CD4-positive, CD25-positive, alpha-beta regulatory T cell (primary cell): Measurements from ENCODE around the gene PEPD. TPM values are rescaled to one million over a fixed set of nuclear protein-coding genes. Genes with fewer than 3 reads are reported as not detected.
A peak's percentile ranks its signal among the peaks of the same experiment; 100 is the strongest.

Source experiments
- ATAC-seq, 2 donors: fragments of 150-1000 bp; cut with Tn5 transposase; one replicate each; pipeline ENCODE4 v1.10.0; 2021; ENCODE audit warnings: low read depth in 2 of 2, moderate number of reproducible peaks in 2 of 2, moderate library complexity in 1 of 2
- DNase-seq, 3 donors: peaks; one replicate each; pipeline versions ENCODE4 v3.0.0 to v3.0.0-alpha.2; 2012 to 2022; ENCODE audit warnings: mixed read lengths in 1 of 3
- H3K27ac ChIP-seq: one replicate; pipeline ENCODE4 v1.7.0; 2013; ENCODE audit warnings: mild to moderate bottlenecking, low read length; ENCODE audit not compliant: insufficient read depth, poor library complexity, severe bottlenecking
- H3K27me3 ChIP-seq: one replicate; pipeline ENCODE4 v1.7.0; 2013; ENCODE audit warnings: low read length; ENCODE audit not compliant: control insufficient read depth, insufficient read depth
- H3K36me3 ChIP-seq: one replicate; pipeline ENCODE4 v1.7.0; 2013; ENCODE audit warnings: mild to moderate bottlenecking, low read length, moderate library complexity; ENCODE audit not compliant: control insufficient read depth, insufficient read depth
- H3K4me1 ChIP-seq: 2 replicates; pipeline ENCODE4 v1.7.0; 2013; ENCODE audit warnings: mild to moderate bottlenecking, low read length; ENCODE audit not compliant: insufficient read depth, control insufficient read depth, poor library complexity, severe bottlenecking
- H3K4me3 ChIP-seq: one replicate; pipeline ENCODE4 v1.7.0; 2013; ENCODE audit warnings: low read depth, mild to moderate bottlenecking, low read length, moderate library complexity
- H3K9me3 ChIP-seq, 2 experiments: 1 replicate in 1 of 2; 2 replicates in 1 of 2; pipeline ENCODE4 v1.7.0; 2013; ENCODE audit warnings: low read length in 2 of 2, mild to moderate bottlenecking in 1 of 2, moderate library complexity in 1 of 2; ENCODE audit not compliant: control insufficient read depth in 2 of 2
- H3K27ac Mint-ChIP-seq, 3 donors: one replicate each; pipeline ENCODE4 v1.8.0; 2020 to 2022; ENCODE audit warnings: mild to moderate bottlenecking in 3 of 3, mixed read lengths in 3 of 3, moderate library complexity in 2 of 3
- H3K27me3 Mint-ChIP-seq: one replicate; pipeline ENCODE4 v1.8.0; 2022; ENCODE audit warnings: mild to moderate bottlenecking, mixed read lengths
- H3K36me3 Mint-ChIP-seq: one replicate; pipeline ENCODE4 v1.8.0; 2020; ENCODE audit warnings: mixed read lengths
- H3K4me1 Mint-ChIP-seq, 4 donors: one replicate each; pipeline ENCODE4 v1.8.0; 2020 to 2022; ENCODE audit warnings: mixed read lengths in 4 of 4, mild to moderate bottlenecking in 1 of 4
- H3K4me3 Mint-ChIP-seq, 4 donors: one replicate each; pipeline ENCODE4 v1.8.0; 2020 to 2022; ENCODE audit warnings: mild to moderate bottlenecking in 4 of 4, mixed read lengths in 4 of 4, moderate library complexity in 3 of 4
- H3K9me3 Mint-ChIP-seq, 7 donors: one replicate each; pipeline ENCODE4 v1.8.0; 2020 to 2022; ENCODE audit warnings: mixed read lengths in 7 of 7, mild to moderate bottlenecking in 3 of 7, moderate library complexity in 2 of 7
- polyA plus RNA-seq, 4 donors: library from polyadenylated mRNA; unstranded; fragments of 300-500 nt; fragmentation: Illumina TruSeq; gene quantifications; one replicate each; pipeline ENCODE4 v1.2.3, GENCODE V29; 2021
- total RNA-seq: library from RNA; stranded (reverse); gene quantifications from one replicate; pipeline ENCODE4 v1.2.3, GENCODE V29; 2022

PEPD gene
- total and polyA plus RNA-seq, 5 donors from 2014 or later: 36.8 to 141 (median 109) TPM

DNA sequence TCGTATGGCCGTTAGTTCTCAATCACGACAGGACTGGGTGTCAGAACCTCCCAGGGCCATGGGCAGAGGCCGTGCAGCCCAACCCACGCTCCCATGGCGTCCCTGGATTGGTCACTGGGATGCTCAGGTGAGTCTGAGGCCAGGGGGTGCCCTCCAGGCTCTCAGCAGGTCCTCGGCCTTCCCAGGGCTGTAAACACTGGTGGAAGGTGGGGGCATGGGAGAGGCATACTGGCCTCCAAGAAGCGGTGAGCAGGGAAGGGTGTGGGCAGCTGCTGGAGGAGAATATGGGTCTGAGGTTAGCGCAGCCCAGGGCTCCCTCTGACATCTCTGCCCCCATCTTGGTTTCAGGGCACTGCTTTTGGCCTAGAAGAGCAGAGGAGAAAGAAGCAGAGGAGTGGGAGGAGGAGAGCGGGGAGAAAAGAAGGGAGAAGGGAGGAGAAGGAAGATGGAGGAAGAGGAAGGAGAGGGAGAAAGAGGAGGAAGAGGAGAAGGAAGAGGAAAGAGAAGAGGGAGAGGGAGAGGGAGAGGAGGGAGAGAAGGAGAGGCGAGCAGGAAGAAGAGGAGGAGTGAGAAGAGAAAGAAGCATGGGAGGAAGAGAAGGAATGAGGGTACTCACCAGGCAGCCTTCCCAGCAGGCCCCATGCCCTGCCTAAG lies 85.8 kb downstream of the PEPD start:
- Mint-ChIP-seq H3K9me3 (no peaks in the 10 kb centered on the region), H3K36me3 (peaks cover 5% of the 10 kb centered on the region), H3K27me3 (no peaks in the 10 kb centered on the region), H3K4me3 (no peak overlapping the region), H3K27ac (peak overlapping the region in 1 of 3 donors; percentile 49), H3K4me1 (peaks cover 0 to 7% (median 3%) of the 10 kb centered on the region in 4 donors)
- no peak overlapping the region for H3K27ac ChIP-seq
- H3K27me3 ChIP-seq: no peaks in the 10 kb centered on the region
- H3K4me3 ChIP-seq: no peak overlapping the region
- H3K4me1 ChIP-seq: peaks cover 6% of the 10 kb centered on the region
- ATAC-seq (no peak), DNase-seq (no peak)
- no peaks in the 10 kb centered on the region for H3K9me3 ChIP-seq
- no peaks in the 10 kb centered on the region for H3K36me3 ChIP-seq

DNA sequence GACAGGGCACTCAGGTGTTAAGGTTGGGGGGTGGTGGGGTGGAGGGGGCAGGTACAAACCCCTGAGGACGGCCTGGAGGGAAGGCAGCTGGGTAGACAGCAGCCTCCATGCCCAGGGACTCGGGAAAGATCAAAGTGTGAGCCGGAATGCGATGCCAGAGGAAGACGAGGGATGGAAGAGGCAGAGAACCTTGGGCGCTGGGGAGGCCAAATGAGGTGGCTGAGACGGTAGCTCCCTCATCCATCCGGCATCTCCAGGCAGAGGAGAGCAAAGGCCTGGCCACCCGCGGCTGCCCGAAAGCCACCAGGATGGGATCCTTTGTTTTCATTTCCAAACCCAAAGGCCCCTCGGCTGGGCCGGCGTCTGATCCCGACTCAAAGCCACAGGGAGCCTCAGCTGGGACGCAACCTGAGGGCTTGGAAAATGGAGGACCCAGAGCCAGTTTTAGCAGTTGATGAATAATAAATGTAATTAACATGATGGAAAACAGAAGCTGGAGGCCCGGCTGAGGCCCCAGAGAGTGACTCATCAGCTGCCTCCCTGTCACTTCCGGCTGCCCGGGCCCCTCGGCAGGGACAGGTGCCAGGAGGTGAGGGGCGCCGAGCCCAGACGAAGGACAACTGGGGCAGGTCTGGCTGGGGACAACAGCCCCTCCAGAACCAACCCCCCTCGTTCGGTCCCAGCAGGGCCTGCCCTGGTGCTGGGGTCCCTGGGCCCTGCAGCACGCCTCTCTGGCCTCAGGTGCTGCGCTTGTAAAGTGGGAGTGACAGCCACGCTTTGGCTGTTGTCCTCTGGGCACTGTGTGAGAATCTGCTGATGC lies 86.5 kb downstream of the PEPD start:
- peaks cover 0 to 13% (median 5%) of the 10 kb centered on the region in 4 donors for H3K4me1 Mint-ChIP-seq
- Histone ChIP-seq H3K9me3 (no peaks in the 10 kb centered on the region), H3K4me3 (no peak overlapping the region), H3K27ac (no peak overlapping the region), H3K27me3 (no peaks in the 10 kb centered on the region), H3K4me1 (peaks cover 10% of the 10 kb centered on the region), H3K36me3 (no peaks in the 10 kb centered on the region)
- H3K36me3 Mint-ChIP-seq: no peaks in the 10 kb centered on the region
- H3K9me3 Mint-ChIP-seq: no peaks in the 10 kb centered on the region
- H3K27ac Mint-ChIP-seq: no peak overlapping the region
- DNase-seq (no peak), ATAC-seq (no peak)
- H3K4me3 Mint-ChIP-seq: no peak overlapping the region
- no peaks in the 10 kb centered on the region for H3K27me3 Mint-ChIP-seq

DNA sequence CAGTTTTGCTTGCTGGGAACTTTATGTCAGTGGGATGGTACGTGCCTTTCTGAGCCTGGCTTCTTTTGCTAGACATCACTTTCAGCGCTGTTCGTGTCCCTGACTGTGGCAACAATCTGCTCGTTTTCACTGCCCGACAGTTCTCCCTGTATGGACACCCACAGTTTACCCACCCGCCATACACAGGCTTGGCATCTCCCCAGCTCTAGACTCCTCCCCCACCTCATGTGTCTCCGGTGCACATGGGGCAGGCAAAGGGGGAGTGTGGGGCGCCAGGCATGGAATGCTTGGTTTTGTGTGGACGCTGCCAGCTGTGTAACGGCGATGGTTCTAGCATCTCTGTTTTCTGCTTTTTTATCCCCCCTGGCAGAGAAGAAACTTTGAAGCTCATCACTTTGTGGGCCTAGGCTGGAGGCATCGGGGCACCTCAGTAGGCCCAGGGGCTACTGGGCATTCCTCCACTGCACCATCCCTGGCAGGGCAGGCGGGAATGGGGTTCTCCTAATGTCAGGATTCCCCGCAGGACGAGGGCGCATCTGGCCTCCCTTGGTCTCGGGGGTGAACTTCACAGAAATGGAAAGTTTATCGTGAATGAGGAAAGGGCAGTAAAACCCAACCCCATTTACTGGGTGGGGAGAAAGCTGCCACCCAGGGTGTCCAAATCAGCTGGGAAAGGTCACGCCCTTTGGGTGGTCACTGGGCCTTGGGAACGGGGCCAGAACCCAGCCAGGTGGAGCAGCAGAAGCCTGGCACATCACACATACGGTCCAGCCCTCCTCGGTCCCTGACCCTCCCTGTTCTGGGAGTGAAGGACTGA lies 87.3 kb downstream of the PEPD start:
- no peaks in the 10 kb centered on the region for H3K9me3 Mint-ChIP-seq
- DNase-seq (no peak), ATAC-seq (no peak)
- no peaks in the 10 kb centered on the region for H3K27me3 Mint-ChIP-seq
- Histone ChIP-seq H3K27ac (no peak overlapping the region), H3K4me3 (no peak overlapping the region), H3K27me3 (no peaks in the 10 kb centered on the region), H3K4me1 (peaks cover 10% of the 10 kb centered on the region), H3K36me3 (no peaks in the 10 kb centered on the region), H3K9me3 (no peaks in the 10 kb centered on the region)
- H3K4me3 Mint-ChIP-seq: no peak overlapping the region
- H3K36me3 Mint-ChIP-seq: no peaks in the 10 kb centered on the region
- H3K4me1 Mint-ChIP-seq: peaks cover 0 to 16% (median 7%) of the 10 kb centered on the region in 4 donors
- H3K27ac Mint-ChIP-seq: no peak overlapping the region

DNA sequence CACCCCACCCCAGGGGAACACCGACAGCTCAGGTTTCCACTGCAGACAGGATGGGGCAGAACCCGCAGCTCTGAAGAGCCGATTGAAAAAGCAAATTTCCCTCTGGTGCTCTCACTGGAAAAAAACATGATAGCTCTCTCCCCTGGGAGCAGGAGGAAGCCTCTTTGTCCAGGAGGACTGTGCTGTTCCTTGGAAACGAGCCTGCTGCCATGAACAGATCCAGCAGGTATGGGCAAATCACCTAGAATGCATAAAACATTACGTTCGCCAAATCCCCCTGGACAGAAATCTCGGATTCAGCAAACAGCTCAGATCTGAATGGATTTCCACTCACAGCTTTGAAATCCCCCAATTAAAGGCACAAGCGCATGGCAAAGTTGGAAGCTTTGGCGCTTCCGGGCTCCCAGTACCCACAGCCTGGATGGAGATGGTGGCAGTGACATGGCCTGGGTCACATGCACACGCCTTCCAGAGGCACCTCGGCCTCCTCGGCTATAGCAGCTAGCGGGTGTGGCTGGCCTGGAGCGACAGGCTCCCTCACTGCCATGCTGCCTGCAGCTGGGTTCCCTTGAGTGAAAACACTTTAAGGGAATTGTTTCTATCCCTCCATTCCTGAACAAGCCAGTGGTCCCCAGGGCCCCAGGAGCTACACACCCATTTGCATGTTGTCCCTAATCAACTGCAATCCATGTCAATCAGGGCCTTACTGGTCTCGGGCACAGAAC lies 89.0 kb downstream of the PEPD start:
- H3K36me3 Mint-ChIP-seq: no peaks in the 10 kb centered on the region
- ATAC-seq: no peak

DNA sequence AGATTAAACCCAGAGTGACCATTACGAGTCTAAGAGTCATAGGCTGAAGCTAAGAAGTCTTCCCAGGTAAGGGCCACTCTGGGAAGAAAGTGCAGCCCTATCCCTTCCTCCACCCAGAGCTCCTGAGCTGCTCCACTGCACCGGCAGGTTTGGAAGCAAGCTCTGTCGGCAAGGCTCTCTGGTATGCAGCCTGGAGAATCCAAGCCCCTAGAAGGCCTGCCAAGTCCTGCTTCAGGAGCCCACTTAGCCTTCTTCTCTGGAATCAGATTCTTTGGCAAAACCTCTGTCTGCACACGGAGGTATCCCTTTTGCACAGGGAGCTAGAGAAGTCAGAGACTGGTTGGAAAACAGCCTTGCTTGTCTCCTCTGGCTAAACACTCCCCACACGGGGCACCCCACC lies 89.6 kb downstream of the PEPD start:
- no peaks in the 10 kb centered on the region for H3K9me3 Mint-ChIP-seq
- no peaks in the 10 kb centered on the region for H3K27me3 ChIP-seq
- H3K9me3 ChIP-seq: no peaks in the 10 kb centered on the region
- H3K27ac Mint-ChIP-seq: no peak overlapping the region
- H3K27me3 Mint-ChIP-seq: no peaks in the 10 kb centered on the region
- no peak overlapping the region for H3K4me3 Mint-ChIP-seq
- ATAC-seq (no peak), DNase-seq (no peak)
- no peaks in the 10 kb centered on the region for H3K36me3 Mint-ChIP-seq
- H3K36me3 ChIP-seq: no peaks in the 10 kb centered on the region
- no peak overlapping the region for H3K27ac ChIP-seq
- H3K4me3 ChIP-seq: no peak overlapping the region
- peaks cover 0 to 16% (median 7%) of the 10 kb centered on the region in 4 donors for H3K4me1 Mint-ChIP-seq
- peaks cover 10% of the 10 kb centered on the region for H3K4me1 ChIP-seq

More for the DNA sequence above, 89.0 kb downstream of the PEPD start:
- H3K27me3 Mint-ChIP-seq: no peaks in the 10 kb centered on the region
- no peak overlapping the region for H3K4me3 ChIP-seq
- no peaks in the 10 kb centered on the region for H3K36me3 ChIP-seq
- no peaks in the 10 kb centered on the region for H3K9me3 ChIP-seq
- no peaks in the 10 kb centered on the region for H3K9me3 Mint-ChIP-seq
- no peaks in the 10 kb centered on the region for H3K27me3 ChIP-seq
- H3K4me3 Mint-ChIP-seq: no peak overlapping the region
- H3K27ac ChIP-seq: no peak overlapping the region
- DNase-seq: no peak
- H3K4me1 Mint-ChIP-seq: peaks cover 0 to 16% (median 7%) of the 10 kb centered on the region in 4 donors
- H3K4me1 ChIP-seq: peaks cover 10% of the 10 kb centered on the region
- H3K27ac Mint-ChIP-seq: no peak overlapping the region

DNA sequence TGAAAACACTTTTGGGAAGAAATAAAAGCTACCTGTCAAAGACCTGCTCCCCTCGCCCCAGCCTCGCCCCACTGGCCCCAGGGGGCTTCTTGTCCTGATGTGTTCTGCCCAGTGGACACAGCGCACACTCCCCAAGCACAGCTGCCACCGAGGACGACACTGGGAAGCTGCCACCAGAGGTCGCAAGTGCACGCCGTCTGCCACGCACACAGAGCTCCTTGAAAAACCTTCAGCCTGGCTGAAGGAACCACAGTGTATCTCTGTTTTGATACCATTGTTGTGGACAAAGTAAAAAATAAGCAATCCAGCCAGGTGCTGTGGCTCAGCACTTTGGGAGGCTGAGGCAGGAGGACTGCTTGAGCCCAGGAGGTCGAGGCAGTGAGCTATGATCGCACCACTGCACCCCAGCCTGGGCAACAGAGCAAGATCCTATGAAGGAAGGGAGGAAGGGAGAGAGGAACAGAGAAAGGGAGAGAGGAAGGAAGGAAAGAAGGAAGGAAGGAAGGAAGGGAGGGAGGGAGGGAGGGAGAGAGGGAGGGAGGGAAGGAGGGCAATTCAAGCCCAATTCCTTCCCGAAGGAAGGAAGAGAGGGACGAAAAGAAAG lies 90.8 kb downstream of the PEPD start:
- H3K27me3 Mint-ChIP-seq: no peaks in the 10 kb centered on the region
- H3K9me3 Mint-ChIP-seq: no peaks in the 10 kb centered on the region
- Histone ChIP-seq H3K27me3 (no peaks in the 10 kb centered on the region), H3K4me3 (no peak overlapping the region), H3K9me3 (no peaks in the 10 kb centered on the region), H3K36me3 (no peaks in the 10 kb centered on the region), H3K4me1 (peaks cover 10% of the 10 kb centered on the region), H3K27ac (peak overlapping the region; percentile 10)
- H3K4me3 Mint-ChIP-seq: peak overlapping the region; percentile 19 to 69 (median 47)
- ATAC-seq (peak; percentile 55 to 65), DNase-seq (peak; percentile 27 to 66 (median 60))
- H3K27ac Mint-ChIP-seq: peak overlapping the region in 2 of 3 donors; percentile 28 to 89
- H3K4me1 Mint-ChIP-seq: peaks cover 0 to 16% (median 7%) of the 10 kb centered on the region in 4 donors
- H3K36me3 Mint-ChIP-seq: no peaks in the 10 kb centered on the region
